IPS-20b (cell line): ENCODE measurements around the gene FREM1.
A peak's percentile ranks its signal among the peaks of the same experiment; 100 is the strongest.

Experiments used
- H3K27ac ChIP-seq: one replicate; pipeline ENCODE4 v1.5.1; 2013; ENCODE audit warnings: low read length
- H3K27me3 ChIP-seq: 2 replicates; pipeline ENCODE4 v1.6.1; 2013; ENCODE audit warnings: mild to moderate bottlenecking, low read length, inconsistent platforms; ENCODE audit not compliant: insufficient read depth
- H3K36me3 ChIP-seq: 2 replicates; pipeline ENCODE4 v1.6.1; 2013; ENCODE audit warnings: low read depth, mild to moderate bottlenecking, inconsistent platforms, low read length, moderate library complexity; ENCODE audit not compliant: insufficient read depth
- H3K4me1 ChIP-seq: 2 replicates; pipeline ENCODE4 v1.6.1; 2013; ENCODE audit warnings: mild to moderate bottlenecking, control low read depth, inconsistent platforms, low read length, moderate library complexity; ENCODE audit not compliant: insufficient read depth
- H3K4me3 ChIP-seq: 2 replicates; pipeline ENCODE4 v1.5.1; 2013; ENCODE audit warnings: mild to moderate bottlenecking, low read length, inconsistent platforms
- H3K9ac ChIP-seq: 2 replicates; pipeline ENCODE4 v1.6.1; 2013; ENCODE audit warnings: low read depth, mild to moderate bottlenecking, inconsistent platforms, low read length, moderate library complexity
- H3K9me3 ChIP-seq: 2 replicates; pipeline ENCODE4 v1.6.1; 2013; ENCODE audit warnings: mild to moderate bottlenecking, low read depth, low read length, inconsistent platforms; ENCODE audit not compliant: insufficient read depth

Gene FREM1

GRCh38 chr9:14909961-14910805 is at the start of gene FREM1:
TSS of gene FREM1 (minus strand) at chr9:14910428. CDS start at chr9:14868977, 41,451 bp downstream.
- Histone ChIP-seq H3K9me3 (no peaks in the 10 kb centered on the region), H3K4me1 (peaks cover 41% of the 10 kb centered on the region; the same call in 1 of the 2 replicates), H3K27me3 (no peaks in the 10 kb centered on the region), H3K9ac (peak within 1 kb of the TSS; percentile 70; the same call in 1 of the 2 replicates), H3K27ac (no peak within 1 kb of the TSS), H3K36me3 (no peaks in the 10 kb centered on the region), H3K4me3 (peak within 1 kb of the TSS; percentile 60)

GRCh38 chr9:14958989-14959388 is 48.8 kb upstream of the FREM1 start:
- Histone ChIP-seq H3K4me1 (no peaks in the 10 kb centered on the region), H3K27ac (no peak overlapping the region), H3K4me3 (no peak overlapping the region), H3K36me3 (no peaks in the 10 kb centered on the region), H3K27me3 (no peaks in the 10 kb centered on the region), H3K9me3 (no peaks in the 10 kb centered on the region), H3K9ac (no peak overlapping the region)

GRCh38 chr9:14957109-14957508 is 46.9 kb upstream of the FREM1 start:
- Histone ChIP-seq H3K9me3 (no peaks in the 10 kb centered on the region), H3K27me3 (no peaks in the 10 kb centered on the region), H3K4me3 (no peak overlapping the region), H3K27ac (no peak overlapping the region), H3K9ac (no peak overlapping the region), H3K36me3 (no peaks in the 10 kb centered on the region), H3K4me1 (no peaks in the 10 kb centered on the region)

GRCh38 chr9:14956208-14956607 is 46.0 kb upstream of the FREM1 start:
- Histone ChIP-seq H3K9me3 (no peaks in the 10 kb centered on the region), H3K4me1 (no peaks in the 10 kb centered on the region), H3K27me3 (no peaks in the 10 kb centered on the region), H3K27ac (no peak overlapping the region), H3K36me3 (no peaks in the 10 kb centered on the region), H3K4me3 (no peak overlapping the region), H3K9ac (no peak overlapping the region)

GRCh38 chr9:14945351-14945750 is 35.1 kb upstream of the FREM1 start:
- no peaks in the 10 kb centered on the region for H3K27me3 ChIP-seq
- no peaks in the 10 kb centered on the region for H3K9me3 ChIP-seq
- no peak overlapping the region for H3K27ac ChIP-seq
- no peaks in the 10 kb centered on the region for H3K4me1 ChIP-seq
- H3K9ac ChIP-seq, result no peak overlapping the region
- H3K4me3 ChIP-seq, result no peak overlapping the region
- H3K36me3 ChIP-seq, result no peaks in the 10 kb centered on the region

GRCh38 chr9:14941501-14942405 is 31.5 kb upstream of the FREM1 start:
- Histone ChIP-seq H3K27ac (no peak overlapping the region), H3K36me3 (no peaks in the 10 kb centered on the region), H3K27me3 (no peaks in the 10 kb centered on the region)

GRCh38 chr9:14939378-14939777 is 29.1 kb upstream of the FREM1 start:
- Histone ChIP-seq H3K27me3 (no peaks in the 10 kb centered on the region), H3K4me1 (peaks cover 3% of the 10 kb centered on the region; the same call in 1 of the 2 replicates), H3K4me3 (no peak overlapping the region), H3K36me3 (no peaks in the 10 kb centered on the region), H3K27ac (no peak overlapping the region), H3K9me3 (no peaks in the 10 kb centered on the region), H3K9ac (no peak overlapping the region)

More at GRCh38 chr9:14941501-14942405, 31.5 kb upstream of the FREM1 start:
- H3K9me3 ChIP-seq, result no peaks in the 10 kb centered on the region
- no peak overlapping the region for H3K4me3 ChIP-seq
- H3K9ac ChIP-seq, result no peak overlapping the region
- H3K4me1 ChIP-seq, result peaks cover 3% of the 10 kb centered on the region; the same call in 1 of the 2 replicates

GRCh38 chr9:14937216-14937615 is 27.0 kb upstream of the FREM1 start:
- no peak overlapping the region for H3K27ac ChIP-seq
- H3K36me3 ChIP-seq, result no peaks in the 10 kb centered on the region
- H3K9me3 ChIP-seq, result no peaks in the 10 kb centered on the region
- H3K27me3 ChIP-seq, result no peaks in the 10 kb centered on the region
- H3K4me1 ChIP-seq, result peaks cover 3% of the 10 kb centered on the region; the same call in 1 of the 2 replicates
- no peak overlapping the region for H3K4me3 ChIP-seq
- H3K9ac ChIP-seq, result no peak overlapping the region

- Histone ChIP-seq H3K36me3 (no peaks in the 10 kb centered on the region), H3K4me3 (no peak overlapping the region), H3K27ac (no peak overlapping the region), H3K4me1 (peaks cover 3% of the 10 kb centered on the region; the same call in 1 of the 2 replicates), H3K9me3 (no peaks in the 10 kb centered on the region), H3K9ac (no peak overlapping the region), H3K27me3 (no peaks in the 10 kb centered on the region)
Observed at GRCh38 chr9:14936491-14936890, 26.3 kb upstream of the FREM1 start.

GRCh38 chr9:14935964-14936363 is 25.7 kb upstream of the FREM1 start:
- H3K9ac ChIP-seq, result no peak overlapping the region
- H3K9me3 ChIP-seq, result no peaks in the 10 kb centered on the region
- peaks cover 3% of the 10 kb centered on the region; the same call in 1 of the 2 replicates for H3K4me1 ChIP-seq
- no peaks in the 10 kb centered on the region for H3K27me3 ChIP-seq
- H3K36me3 ChIP-seq, result no peaks in the 10 kb centered on the region
- no peak overlapping the region for H3K27ac ChIP-seq
- H3K4me3 ChIP-seq, result no peak overlapping the region

GRCh38 chr9:14935106-14935751 is 25.0 kb upstream of the FREM1 start:
- peaks cover 3% of the 10 kb centered on the region; the same call in 1 of the 2 replicates for H3K4me1 ChIP-seq
- no peak overlapping the region for H3K9ac ChIP-seq
- H3K9me3 ChIP-seq, result no peaks in the 10 kb centered on the region
- H3K36me3 ChIP-seq, result no peaks in the 10 kb centered on the region
- H3K4me3 ChIP-seq, result no peak overlapping the region
- no peaks in the 10 kb centered on the region for H3K27me3 ChIP-seq
- H3K27ac ChIP-seq, result no peak overlapping the region
